Duodenal mucosa (tissue), 2 donors: ENCODE data around the gene WEE2.

Source experiments
- H3K27ac ChIP-seq: one replicate; pipeline ENCODE4 v1.7.0; 2013; ENCODE audit warnings: low read depth, low read length
- H3K27me3 ChIP-seq, 2 donors: one replicate each; pipeline ENCODE4 v1.7.0; 2013; ENCODE audit warnings: low read length in 2 of 2, control low read depth in 1 of 2; ENCODE audit not compliant: insufficient read depth in 2 of 2, control insufficient read depth in 1 of 2
- H3K36me3 ChIP-seq, 2 donors: one replicate each; pipeline ENCODE4 v1.7.0; 2013; ENCODE audit warnings: low read length in 2 of 2, control low read depth in 1 of 2; ENCODE audit not compliant: insufficient read depth in 2 of 2, control insufficient read depth in 1 of 2
- H3K4me1 ChIP-seq, 2 donors: one replicate each; pipeline ENCODE4 v1.7.0; 2013; ENCODE audit warnings: low read length in 2 of 2, control low read depth in 1 of 2; ENCODE audit not compliant: insufficient read depth in 2 of 2, control insufficient read depth in 1 of 2
- H3K4me3 ChIP-seq, 2 donors: one replicate each; pipeline ENCODE4 v1.7.0; 2013; ENCODE audit warnings: low read length in 2 of 2, low read depth in 1 of 2
- H3K9ac ChIP-seq, 2 donors: one replicate each; pipeline ENCODE4 v1.7.0; 2013; ENCODE audit warnings: low read length in 2 of 2, low read depth in 1 of 2
- H3K9me3 ChIP-seq, 2 donors: one replicate each; pipeline ENCODE4 v1.7.0; 2013; ENCODE audit warnings: low read length in 2 of 2, control low read depth in 1 of 2; ENCODE audit not compliant: control insufficient read depth in 1 of 2

WEE2 gene

DNA sequence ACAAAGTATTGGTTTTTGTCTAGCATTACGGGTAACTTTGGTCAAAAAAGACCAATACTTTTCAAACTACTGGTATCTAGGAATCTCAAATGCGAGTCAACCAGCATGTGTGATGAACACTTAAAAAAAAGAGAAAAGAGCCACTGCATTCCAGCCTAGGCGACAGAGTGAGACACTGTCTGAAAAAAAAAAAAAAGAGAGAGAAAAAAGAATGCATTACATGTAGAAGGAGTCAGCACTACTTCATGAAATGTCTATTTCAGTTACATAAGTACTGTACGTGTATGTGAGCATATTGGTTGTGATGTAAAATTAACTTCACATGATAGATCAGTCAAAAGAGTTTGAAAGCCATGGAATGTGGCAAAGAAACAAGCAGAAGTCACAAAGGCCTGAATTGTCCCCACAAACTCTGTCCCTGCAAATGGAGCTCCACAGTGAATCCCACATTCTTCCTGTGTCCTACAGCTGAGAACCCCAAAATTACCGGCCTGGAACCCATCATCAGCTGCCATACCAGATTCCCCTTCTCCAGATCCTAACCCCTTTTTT, 7.8 kb upstream of the WEE2 start:
- Histone ChIP-seq H3K9me3 (no peaks in the 10 kb centered on the region), H3K36me3 (no peaks in the 10 kb centered on the region), H3K4me3 (peak overlapping the region; percentile 60 to 67), H3K9ac (peak overlapping the region; percentile 30 to 45), H3K4me1 (peaks cover 27 to 34% of the 10 kb centered on the region in 2 donors), H3K27ac (no peak overlapping the region), H3K27me3 (no peaks in the 10 kb centered on the region)

DNA sequence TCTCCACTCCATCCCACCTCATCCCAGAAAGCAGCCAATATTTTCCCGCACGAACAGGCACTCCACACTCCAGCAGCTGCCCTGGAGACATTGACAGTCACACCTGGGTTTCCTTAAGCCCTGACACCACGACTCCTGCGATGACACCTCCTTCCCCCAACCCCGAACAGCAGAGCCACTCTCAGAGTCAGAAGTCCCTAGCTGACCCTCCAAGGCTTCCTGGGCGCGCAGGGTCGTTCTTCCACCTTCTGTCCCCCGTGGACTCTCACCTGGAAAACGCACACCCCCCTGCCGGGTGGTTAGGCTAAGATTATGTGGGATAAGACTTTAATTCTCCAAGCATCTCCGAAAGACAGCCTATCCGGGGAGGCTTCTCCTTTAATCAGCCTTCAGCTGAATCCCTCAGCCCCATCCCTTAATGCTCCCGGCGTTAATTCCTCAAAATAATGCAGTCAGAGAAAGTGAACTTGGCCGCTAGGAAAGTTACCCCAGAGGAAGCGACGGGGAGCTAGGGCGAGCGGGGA, 7.2 kb upstream of the WEE2 start:
- H3K27ac ChIP-seq = no peak overlapping the region
- H3K9me3 ChIP-seq = no peaks in the 10 kb centered on the region
- no peaks in the 10 kb centered on the region for H3K36me3 ChIP-seq
- no peaks in the 10 kb centered on the region for H3K27me3 ChIP-seq
- peak overlapping the region; percentile 60 to 67 for H3K4me3 ChIP-seq
- H3K4me1 ChIP-seq = peaks cover 25 to 31% of the 10 kb centered on the region in 2 donors
- peak overlapping the region; percentile 30 to 45 for H3K9ac ChIP-seq

DNA sequence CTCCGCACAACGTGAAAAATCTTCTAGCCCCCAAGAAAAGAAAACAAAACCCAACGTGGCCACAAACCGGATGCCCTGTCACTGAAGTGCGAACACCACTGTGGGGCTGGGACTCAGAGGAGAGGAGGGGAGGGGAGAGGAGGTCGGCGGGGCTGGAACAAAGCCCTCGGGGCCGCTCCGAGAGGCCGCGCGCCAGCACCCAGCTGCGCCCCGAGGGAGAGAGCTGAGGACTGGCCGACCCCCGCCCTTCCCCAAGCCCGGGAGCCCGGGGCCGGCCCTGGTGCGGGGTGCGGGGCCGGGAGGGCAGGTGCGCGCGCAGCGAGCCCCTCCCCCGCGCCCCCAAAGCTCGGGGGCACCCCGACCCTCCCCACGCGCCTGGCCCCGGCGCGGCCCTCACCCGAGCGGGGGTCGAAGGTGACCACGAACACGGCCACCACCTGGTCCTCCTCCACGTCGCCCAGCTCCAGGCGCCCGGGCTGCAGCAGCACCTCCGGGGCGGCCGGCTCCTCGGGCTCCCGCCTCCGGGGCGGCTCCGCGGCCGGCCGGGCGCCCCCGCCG, 6.6 kb upstream of the WEE2 start:
- H3K27ac ChIP-seq = no peak overlapping the region
- no peaks in the 10 kb centered on the region for H3K9me3 ChIP-seq
- H3K4me1 ChIP-seq = peaks cover 24 to 31% of the 10 kb centered on the region in 2 donors
- no peaks in the 10 kb centered on the region for H3K36me3 ChIP-seq
- peak overlapping the region in 1 of 2 donors; percentile 27 for H3K9ac ChIP-seq
- no peaks in the 10 kb centered on the region for H3K27me3 ChIP-seq
- H3K4me3 ChIP-seq = peak overlapping the region; percentile 60 to 69

DNA sequence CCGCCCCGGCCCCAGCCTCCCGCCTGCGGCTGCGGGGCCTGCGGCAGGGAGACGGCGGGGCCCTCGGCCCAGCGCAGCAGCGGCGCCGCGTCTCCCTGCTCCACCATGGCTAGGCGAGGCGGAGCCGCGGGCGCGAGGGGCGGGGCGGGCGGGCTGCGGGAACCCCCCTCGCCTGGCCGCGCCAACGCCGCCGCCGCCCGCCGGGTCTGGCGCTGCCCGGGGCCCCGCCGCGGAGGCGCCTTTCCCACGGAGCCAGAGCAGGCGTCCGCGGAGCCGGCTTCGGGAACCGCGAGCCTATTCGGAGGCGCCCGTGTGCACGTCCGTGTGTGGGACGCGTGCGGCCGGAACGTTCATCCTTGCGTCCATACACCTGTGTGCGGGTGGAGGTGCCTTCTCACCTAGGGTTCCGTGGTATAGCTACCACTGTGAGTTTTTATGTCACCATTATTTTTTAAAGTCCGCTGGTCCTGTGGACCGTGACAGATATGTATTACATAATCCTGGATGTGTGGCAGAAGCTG, 6.0 kb upstream of the WEE2 start, which contains the start of gene DENND11:
TSS of gene DENND11 (minus strand) at position 120 of the 521 bp plus-strand sequence. CDS start at position 107, 13 bp downstream.
- Histone ChIP-seq H3K9me3 (no peaks in the 10 kb centered on the region), H3K27ac (no peak within 1 kb of the TSS), H3K4me3 (peak within 1 kb of the TSS; percentile 69 to 74), H3K36me3 (no peaks in the 10 kb centered on the region), H3K27me3 (no peaks in the 10 kb centered on the region), H3K9ac (peak within 1 kb of the TSS; percentile 30 to 71), H3K4me1 (peaks cover 24 to 30% of the 10 kb centered on the region in 2 donors)

DNA sequence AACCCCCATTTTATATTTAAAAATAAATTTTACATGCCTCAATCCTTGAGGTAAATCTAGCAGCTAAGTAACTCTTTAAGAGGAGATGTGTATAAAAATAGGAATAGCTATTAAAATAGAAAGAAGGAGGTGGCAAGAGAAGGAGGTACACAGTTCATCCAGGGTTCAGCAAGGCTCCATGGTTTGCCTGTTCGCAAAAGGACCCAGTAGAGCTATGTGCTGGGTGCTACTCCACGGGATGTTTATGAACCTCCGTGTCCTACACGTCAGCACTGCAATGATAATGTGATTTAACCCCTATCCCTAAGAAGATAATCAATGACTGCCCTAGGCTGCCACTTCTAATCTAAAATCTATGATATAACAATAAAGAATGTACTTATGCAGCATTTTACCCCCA, 5.3 kb upstream of the WEE2 start:
- Histone ChIP-seq H3K36me3 (no peaks in the 10 kb centered on the region), H3K9me3 (no peaks in the 10 kb centered on the region), H3K27me3 (no peaks in the 10 kb centered on the region), H3K4me1 (peaks cover 24 to 30% of the 10 kb centered on the region in 2 donors), H3K9ac (no peak overlapping the region), H3K4me3 (peak overlapping the region in 1 of 2 donors; percentile 74), H3K27ac (no peak overlapping the region)

DNA sequence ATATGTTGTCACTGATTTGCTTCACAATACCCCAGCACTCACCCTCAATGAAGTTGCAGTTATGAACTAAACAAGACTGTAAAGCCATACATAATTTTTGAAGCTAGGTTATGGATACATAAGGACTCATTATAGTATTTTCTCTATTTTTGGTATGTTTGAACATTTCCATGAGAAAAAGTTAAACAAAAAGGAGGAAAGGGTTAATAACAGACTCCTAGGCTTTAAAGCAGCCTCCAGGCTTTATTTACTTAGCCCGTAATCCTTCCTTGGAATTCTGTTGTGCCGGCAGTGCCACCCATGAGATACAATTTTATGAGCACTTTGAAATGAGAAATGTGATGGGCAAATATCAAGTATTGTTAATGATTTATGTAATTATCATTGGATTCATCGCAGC, 4.0 kb upstream of the WEE2 start:
- no peak overlapping the region for H3K4me3 ChIP-seq
- no peaks in the 10 kb centered on the region for H3K9me3 ChIP-seq
- H3K9ac ChIP-seq = no peak overlapping the region
- H3K4me1 ChIP-seq = peaks cover 19 to 30% of the 10 kb centered on the region in 2 donors
- no peaks in the 10 kb centered on the region for H3K36me3 ChIP-seq
- H3K27me3 ChIP-seq = no peaks in the 10 kb centered on the region
- no peak overlapping the region for H3K27ac ChIP-seq

DNA sequence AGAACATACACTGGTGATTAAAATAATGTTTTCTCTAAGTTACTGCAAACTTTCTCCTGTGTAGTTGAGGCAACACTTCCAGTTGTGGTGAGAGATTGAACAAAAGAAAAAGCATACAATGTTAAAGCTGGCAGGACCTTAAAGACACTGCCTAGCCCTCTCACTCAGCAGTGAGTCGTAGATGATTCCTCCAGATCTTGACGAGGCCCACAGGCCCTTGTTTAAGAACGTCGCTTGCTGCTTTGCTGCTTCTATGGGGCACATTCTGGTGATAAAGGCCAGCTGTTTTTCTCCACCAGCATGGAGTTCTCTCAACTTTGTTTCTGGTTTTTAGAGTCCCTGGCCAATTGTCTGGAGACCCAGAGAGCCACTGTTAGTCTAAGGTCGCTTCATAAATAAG, 3.4 kb upstream of the WEE2 start:
- no peaks in the 10 kb centered on the region for H3K36me3 ChIP-seq
- H3K4me3 ChIP-seq = no peak overlapping the region
- H3K9me3 ChIP-seq = no peaks in the 10 kb centered on the region
- peaks cover 19 to 30% of the 10 kb centered on the region in 2 donors for H3K4me1 ChIP-seq
- H3K27ac ChIP-seq = no peak overlapping the region
- no peak overlapping the region for H3K9ac ChIP-seq
- no peaks in the 10 kb centered on the region for H3K27me3 ChIP-seq

DNA sequence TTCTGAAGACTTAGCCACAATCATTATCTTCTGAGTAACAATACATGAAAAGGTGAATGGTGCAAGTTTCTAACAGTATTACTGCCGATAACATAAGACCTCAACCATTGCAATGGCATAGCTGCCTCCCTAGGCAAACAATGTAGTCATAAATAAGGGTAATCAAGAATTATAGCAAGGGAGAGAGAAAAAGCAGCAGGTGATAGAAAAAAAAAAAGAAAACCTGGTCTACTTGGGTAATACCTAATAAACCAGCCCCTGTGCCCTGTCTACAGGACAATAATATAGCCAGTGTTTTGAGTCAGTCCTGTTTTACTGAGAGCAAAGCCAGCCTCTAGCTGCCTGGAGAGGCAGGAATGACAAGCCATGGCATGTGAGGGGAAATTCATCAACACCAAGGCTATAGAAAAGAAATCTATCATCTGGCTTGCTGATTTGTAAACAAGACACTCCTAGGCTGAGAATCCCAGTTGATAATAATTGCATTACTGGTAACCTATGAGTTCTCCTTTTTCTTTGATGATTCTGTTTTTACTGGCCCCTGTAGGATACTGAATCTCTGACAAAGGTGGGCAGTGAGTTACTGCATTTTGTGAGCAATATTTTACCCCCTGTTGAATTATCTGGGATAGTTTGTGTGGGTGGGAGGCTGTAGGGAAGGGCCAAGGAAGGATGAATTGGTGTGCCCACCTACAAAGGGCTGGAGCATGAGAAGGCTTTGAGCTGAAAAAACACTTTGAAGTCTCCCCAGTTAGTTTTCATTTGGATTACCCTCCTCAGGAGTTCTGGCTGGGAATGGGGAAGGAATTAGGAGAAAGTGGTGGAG, 1.7 kb upstream of the WEE2 start:
- no peak overlapping the region for H3K4me3 ChIP-seq
- no peaks in the 10 kb centered on the region for H3K9me3 ChIP-seq
- no peak overlapping the region for H3K9ac ChIP-seq
- H3K36me3 ChIP-seq = no peaks in the 10 kb centered on the region
- H3K4me1 ChIP-seq = peaks cover 13 to 26% of the 10 kb centered on the region in 2 donors
- no peaks in the 10 kb centered on the region for H3K27me3 ChIP-seq
- no peak overlapping the region for H3K27ac ChIP-seq

DNA sequence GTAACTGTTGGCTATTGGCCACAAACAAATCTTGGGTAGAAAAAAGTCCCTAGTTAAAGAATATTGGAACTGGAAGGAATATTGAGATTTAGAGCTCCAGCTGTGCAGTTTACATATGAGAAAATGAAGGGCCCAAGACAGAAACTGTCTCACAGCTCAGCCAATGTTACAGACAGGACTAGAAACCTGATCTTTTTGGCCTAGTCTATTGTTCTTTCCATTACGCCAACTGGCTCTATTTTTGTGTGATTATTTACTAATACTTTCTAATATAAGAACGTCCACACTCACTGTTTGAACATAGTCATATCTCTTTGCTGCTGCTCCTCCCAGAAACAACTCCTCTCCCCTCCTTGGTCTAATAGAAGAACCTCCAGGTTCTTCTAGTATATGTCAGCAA, 1.2 kb downstream of the WEE2 start:
- Histone ChIP-seq H3K9ac (no peak overlapping the region), H3K36me3 (no peaks in the 10 kb centered on the region), H3K4me1 (peaks cover 7 to 13% of the 10 kb centered on the region in 2 donors), H3K27ac (no peak overlapping the region), H3K27me3 (no peaks in the 10 kb centered on the region), H3K4me3 (no peak overlapping the region), H3K9me3 (no peaks in the 10 kb centered on the region)

DNA sequence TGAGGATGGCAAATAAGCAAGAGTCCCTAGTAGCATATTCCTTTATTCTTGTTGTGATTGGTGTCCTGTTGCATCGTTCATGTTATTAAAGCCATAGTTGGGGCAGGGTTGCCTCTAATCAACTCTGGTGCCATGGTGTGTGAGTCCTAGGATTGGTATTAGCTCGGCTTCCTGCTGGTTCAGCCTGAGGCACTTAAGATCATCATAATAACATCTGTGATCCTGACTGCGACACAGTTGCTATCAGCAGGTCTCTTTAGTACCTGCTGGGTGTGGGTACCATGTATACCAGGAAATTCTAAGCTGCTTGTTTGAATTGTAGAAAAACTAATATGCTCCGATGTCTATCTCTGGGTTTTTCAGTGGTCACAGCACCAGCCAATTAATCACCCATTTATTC, 1.6 kb downstream of the WEE2 start:
- Histone ChIP-seq H3K36me3 (no peaks in the 10 kb centered on the region), H3K27me3 (no peaks in the 10 kb centered on the region), H3K4me3 (no peak overlapping the region), H3K9me3 (no peaks in the 10 kb centered on the region), H3K4me1 (peaks cover 5 to 11% of the 10 kb centered on the region in 2 donors), H3K9ac (no peak overlapping the region), H3K27ac (no peak overlapping the region)
